Myocyte (in vitro differentiated cells): ENCODE data around the gene WNT6. TPM values are rescaled to one million over a fixed set of nuclear protein-coding genes. Genes with fewer than 3 reads are reported as not detected.
A peak's percentile ranks its signal among the peaks of the same experiment; 100 is the strongest.

Experiments
- DNase-seq: peaks from one replicate; pipeline ENCODE4 v3.0.0-alpha.2; 2012; ENCODE audit warnings: low read depth
- total RNA-seq: library from RNA; depleted of rRNA; stranded (reverse); fragments of >200 nt; gene quantifications from 2 replicates; pipeline ENCODE4 v1.2.3, GENCODE V29; 2014

The WNT6 gene
- total RNA-seq, 1 donor from 2014 or later, result 0.37 TPM

DNA sequence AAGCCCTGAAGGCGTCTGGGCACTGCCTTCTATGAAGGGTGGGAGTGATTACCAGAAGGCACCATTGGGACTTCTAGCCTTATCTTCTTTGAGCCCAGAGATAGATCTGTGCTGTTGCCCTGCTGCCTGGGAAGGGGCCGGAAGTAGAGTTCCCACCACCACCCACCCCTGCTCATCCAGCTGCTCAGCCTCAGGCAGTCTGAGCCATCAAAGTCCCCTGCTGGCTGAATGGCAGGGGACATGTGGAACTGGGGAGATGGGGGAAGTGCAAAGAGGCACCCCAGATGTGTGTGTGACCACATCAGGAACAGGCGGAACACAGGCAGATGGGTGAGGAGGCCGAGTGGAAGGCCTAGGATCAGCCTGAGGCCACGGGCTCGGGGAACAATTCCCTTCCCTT lies 17.7 kb downstream of the WNT6 start:
- peak; percentile 26 for DNase-seq

DNA sequence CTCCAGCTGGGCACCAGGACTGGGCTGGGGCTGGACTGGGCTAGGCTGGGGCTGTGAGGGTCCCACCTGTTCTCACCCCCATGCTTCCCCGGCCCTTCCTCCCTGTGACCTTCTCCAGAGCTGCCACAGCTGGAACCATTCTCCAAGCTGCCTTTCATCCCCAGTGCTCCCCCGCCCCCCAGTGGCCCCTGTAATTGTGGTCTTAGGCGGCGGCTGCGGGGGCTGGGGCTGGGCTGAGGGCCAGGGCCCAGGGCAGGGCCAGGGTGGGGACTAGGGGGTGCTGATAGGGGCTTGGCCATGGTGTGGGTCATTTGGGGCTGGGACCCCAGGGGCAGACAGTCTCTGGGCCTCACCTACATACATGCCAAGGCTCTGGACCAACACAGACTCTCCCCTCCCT lies 18.3 kb downstream of the WNT6 start:
- peak; percentile 14 for DNase-seq

DNA sequence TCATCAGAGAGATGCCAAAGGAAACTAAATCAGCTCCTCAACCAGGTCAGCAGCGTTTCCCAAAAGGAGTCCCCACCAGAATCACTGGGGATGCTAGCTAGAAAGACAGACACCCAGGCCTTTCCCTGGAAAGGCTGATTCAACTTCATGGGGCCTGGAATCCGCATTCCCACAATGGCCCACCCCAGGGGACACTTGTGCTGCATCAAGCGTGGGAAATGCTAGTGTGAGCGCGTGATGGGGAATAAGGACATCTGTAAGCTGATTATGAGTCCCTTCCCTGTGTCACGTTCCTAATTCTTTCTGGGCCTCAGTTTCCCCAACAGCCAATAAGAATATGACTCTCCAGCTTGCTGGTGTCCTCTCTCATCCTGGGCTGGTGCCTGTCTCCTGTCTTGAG lies 18.9 kb downstream of the WNT6 start:
- no peak for DNase-seq

DNA sequence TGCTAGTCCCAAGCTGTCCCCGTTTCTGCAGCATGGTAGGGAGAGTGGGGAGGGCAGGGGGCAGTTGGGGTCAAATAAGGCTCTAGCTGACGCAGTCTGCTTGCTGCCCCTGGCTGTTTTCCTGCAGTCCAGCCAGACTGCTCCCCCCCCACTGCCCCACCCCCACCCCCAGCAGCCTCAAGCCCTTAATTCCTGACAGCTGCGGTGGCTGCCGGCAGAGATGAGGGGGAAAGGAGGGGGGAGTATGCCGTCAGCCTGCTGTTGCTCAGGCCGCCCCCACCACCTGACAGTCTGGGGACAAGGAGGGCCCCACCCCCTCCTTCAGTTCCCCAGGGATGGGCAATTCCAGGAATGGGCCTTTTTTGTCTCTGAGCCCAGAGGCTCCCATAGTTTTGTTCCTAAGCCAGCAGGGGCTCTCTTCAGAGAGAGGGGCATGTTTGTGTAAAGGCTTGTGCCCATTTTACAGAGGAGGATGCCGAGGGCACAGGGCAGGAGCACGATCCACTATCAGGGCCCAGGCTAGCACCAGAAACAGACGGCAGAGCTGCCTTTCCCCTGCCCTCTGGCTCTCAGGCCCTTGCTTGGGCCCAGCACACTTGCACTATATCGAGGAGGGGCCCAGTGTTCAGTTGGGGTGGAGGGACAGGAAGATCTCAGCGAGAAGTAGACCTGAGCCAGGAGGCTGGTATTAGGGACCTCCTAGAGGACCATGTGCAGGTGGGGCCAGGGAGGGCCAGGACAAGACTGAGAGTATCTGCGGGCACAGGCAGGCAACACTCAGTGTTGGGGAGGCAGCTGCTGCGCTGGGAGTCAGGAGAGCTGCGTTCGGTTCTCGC lies 19.5 kb downstream of the WNT6 start:
- peak; percentile 85 for DNase-seq

DNA sequence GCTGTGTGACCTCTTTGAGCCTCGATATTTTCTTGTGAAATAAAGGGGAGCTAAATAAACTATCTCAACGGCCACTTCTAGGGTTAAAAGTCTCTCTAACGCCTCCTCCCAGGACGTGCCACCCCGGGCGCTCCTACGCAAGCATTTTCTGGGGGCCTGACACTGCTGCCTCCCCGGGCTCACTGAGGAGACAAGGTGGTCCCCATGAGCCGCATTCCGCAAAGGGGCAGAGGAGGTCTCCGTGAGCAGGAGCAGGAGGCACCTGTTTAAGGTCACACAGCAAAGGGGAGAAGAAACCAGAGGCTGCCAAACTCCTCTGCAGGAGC lies 20.1 kb downstream of the WNT6 start:
- DNase-seq, result no peak

DNA sequence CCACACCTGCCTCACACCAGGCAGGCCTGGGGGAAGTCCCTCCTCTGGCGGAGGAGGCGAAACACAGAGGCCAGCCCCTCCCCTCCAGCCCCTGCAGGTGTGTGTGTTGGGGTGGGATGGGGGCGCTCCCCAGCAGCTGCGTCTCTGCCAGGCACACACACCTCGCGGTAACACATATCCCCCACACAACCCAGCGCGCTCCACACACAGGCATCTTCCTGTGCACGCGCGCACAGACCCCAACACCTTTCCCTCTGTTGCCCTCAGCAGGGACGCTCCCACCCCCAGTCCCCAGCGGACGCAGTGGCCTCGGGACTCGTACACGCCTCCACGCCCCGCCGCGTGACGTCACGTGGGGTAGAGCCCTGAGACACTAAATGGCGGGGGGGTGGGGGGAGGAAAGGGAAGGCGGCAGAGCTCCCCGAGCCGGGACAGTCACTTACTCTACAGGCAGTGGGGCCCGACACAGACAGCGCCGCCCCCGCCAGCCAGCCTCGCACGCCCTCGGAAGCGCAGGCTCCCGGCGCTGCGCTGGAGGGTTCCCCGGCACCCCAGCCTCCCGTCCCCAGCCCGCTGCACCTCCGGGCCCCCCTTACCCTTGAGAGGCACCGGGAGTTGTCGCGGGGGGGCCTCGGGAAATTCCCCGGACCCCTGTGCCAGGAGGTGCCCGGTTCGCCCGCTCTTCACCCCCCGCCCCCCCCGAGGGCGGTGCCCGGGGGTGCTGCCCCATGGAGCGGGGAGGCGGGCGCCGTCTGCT lies 20.7 kb downstream of the WNT6 start, which contains the start of gene WNT10A:
Gene WNT10A, plus strand, starts transcription at position 751 of the 757 bp plus-strand sequence. CDS start 144 bp downstream, outside the sequence.
- peak; percentile 48 for DNase-seq

DNA sequence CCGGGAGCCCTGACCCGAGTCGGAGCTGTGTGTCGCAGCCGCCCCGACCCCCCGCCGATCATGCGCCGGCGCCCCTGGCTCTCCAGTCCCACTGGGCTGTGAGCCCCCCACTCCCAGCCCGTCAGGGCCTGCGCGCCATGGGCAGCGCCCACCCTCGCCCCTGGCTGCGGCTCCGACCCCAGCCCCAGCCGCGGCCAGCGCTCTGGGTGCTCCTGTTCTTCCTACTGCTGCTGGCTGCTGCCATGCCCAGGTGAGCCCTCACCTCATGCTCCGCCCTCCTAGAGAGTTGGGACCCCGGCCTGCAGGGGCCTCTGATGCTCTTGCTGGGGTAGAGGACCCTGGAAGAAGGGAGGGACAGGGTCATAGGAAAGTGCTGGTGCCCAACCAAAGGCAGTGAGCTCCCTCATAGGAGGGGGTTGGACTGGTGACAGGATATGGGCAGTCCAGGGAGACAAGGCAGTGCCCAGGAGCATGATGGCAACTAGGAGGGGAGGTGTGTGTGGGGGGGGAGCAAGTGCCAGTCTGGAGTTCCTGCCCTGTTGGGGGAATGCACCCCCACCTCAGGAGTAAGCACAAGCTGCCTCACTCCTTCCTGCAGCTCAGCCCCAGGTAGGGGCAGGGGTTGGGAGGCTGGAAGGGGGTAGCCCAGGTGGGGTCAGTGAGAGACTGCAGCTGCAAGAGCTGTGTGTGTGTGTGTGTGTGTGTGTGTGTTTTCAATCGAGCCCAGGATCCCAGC lies 21.4 kb downstream of the WNT6 start:
- no peak for DNase-seq

DNA sequence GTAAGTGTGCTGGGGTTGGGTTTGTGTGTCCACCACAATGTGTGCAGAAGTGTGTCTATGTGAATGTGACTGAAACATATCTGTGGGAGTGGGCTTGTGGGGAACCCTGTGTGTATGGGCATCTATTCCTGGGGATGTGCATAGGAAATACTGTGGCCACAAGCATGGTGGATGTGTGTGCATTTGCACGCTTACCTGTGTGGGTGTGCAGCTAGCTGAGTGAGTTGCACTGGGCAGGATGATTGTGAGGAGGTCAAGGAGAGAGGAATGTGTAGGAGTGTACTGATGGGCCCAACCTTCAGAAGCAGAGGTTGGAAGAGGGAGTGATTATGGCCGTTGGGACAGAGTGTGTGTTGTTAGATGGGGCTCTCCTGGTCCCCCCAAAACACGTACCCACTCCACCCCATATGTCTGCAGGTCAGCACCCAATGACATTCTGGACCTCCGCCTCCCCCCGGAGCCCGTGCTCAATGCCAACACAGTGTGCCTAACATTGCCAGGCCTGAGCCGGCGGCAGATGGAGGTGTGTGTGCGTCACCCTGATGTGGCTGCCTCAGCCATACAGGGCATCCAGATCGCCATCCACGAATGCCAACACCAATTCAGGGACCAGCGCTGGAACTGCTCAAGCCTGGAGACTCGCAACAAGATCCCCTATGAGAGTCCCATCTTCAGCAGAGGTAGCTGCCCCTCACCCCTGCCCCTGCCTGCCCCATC lies 22.3 kb downstream of the WNT6 start:
- DNase-seq, result no peak

DNA sequence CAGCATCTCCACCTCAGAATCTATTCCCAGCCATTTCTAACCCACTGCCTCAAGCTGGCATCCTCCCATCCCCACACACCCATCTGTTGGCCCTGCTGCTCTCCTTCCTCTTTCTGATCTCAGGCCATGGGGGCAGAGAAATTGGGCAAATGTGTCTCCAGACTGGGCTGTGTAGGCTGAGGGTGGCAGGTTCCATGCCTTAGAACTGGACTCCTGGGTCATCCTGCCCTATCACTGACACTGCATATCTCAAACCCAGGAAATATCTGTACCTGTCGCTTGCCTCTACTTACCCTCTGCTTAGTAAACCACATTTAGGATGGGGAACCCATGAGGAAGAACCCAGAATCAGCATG lies 22.8 kb downstream of the WNT6 start:
- peak; percentile 37 for DNase-seq

DNA sequence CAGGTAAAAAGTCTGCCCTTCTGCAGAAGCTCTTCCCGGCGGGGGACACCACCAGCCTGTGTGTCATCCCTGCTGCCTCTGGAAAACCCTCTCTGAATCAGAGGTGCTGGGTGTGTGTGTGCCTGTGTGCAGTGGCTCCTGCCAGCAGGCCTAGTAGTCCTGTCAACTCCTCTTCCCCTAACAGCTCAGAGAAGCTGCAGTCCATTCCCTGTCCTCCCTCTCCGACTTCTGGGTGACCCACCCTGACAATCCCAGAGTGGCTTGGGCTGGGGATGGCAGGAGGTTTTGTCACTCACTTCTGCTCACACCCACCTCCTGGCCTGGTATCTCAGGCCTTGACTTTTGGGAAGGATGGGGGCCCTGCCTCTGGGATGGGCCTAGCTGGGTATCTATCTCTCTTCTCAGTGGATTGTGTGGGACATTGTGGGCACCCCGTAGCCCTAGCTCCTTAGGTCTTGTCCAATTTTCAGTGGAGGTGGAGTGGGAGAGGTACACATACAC lies 23.3 kb downstream of the WNT6 start:
- peak; percentile 50 for DNase-seq

DNA sequence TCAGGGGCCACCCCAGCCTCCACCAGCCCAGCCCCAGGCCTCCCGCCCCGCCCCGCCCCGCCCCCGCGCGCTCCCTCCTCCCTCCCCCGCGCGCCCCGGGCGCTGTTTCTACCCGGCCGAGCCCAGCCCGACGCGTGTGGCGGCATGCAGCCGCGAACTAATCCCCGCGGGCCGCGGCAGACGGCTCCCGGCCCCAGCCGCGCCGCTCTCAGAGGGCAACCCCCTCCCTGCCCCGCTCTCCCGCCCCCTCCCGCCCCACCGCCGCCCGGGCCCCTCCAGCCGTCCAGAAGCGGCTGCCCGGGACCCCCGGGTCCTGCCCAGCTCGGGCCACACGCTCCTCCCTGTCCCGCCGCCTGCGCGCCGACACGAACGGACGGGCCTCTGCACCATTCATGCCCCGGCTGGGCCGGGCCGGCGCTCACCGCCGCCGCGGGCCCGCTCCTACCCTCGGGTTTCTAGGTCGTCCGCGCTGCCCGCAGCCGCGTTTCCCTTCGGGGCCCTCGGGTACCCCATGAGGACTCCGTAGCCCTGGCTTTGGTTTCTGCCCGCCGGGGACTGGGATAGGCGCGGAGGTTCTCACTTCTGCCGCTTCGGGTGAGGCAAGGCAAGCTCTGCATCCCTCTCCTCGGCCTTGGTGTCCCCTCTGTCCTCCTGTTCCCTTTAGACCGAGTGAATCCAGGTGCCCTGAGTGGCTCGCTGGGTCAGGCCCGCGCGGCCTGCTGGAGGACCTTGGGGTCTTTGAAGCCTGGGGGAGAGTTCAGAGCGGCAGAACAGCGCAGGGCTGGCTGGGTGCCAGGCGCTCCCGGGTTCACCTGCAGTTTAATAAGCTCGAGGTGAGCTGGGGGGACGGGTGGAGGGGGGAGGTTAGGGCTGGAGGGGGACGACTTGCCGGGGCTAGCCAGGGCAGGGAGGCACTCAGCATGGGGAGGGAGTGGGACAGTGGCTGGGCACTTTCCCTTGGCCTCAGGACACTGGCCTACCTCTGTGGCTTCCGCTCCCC lies 24.2 kb downstream of the WNT6 start:
- DNase-seq, result peak; percentile 64

DNA sequence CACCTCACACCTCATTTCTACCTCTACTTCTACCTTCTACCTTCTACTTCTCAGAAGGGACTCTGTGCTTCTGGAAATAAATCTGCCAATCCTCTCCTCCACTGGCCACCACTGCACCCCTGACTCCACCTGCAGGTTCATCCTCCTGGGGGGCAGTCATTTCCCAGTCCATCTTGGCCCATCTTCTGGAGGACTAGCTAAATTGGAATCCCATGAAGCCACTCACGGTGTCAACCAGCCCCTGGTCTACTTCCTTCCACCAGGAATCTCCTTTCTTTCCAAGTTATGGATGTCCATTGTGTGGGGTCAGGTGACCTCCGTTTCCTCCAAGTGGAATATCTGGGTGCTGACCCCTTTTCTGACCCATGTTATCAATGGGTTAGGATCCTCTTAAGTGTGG lies 24.9 kb downstream of the WNT6 start:
- no peak for DNase-seq

DNA sequence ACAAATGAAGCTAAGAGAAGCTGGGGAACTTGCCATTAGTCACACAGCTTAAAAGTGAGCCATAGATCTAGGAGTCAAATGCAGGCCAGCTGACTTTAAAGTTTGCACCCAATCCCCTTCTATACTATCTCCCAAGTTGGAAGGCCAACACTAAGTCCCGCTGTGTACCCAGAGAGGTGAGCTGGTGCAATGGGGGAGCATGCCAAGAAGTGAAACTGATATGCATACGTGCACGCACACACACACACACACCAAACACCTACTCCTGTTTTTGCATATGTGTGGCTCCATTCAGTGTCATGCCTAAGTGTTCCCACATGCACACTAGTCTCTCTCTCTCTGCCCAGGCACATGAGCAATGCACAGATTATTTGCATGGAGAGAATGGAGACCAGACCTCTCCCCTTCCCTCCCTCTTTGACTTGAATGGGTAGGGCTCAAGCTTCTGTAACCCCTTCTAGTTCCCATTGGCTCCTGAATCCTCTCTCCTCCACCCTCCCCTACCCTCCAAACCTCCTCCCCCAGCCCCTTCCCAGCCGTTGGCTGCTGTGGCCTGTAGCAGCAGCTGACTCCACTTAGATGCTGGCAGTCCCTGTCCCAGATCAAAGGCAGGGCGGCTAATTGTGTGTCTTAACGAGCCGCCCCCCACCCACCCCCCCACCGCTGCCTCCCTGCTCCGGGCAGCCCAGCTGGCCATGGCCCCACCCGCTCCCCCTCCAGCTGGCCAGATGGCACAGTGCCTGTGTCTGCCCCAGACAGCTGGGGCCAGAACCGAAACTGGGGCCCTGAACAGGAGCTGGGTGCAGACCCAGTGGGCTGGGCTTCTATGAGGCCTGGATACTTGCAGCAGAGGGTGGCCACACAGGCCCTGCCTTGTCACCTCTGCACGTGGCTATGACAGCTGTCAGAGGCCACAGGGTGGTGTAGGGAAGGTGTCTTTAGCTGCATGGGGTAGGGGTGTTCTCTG lies 26.7 kb downstream of the WNT6 start:
- DNase-seq, result peak; percentile 93

DNA sequence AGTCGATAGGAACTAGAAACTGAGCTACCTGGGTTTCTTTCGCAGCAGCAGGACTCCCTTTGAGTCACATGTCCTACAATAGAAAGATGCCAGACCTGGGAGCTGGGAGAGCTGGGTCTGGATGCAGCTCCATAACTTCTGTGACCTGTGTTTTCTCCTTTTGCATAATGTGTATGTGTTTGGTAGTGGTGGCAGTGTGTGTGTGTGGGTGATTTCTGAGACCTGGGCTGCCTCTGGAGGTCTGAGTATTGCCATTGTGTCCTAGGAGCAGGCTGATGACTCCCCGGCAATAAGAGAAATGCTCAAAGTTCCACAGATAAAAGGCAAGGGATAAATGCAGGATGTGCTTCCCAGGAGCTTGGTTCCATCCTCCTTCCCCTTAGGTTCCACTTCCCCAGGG lies 27.5 kb downstream of the WNT6 start:
- DNase-seq, result no peak

DNA sequence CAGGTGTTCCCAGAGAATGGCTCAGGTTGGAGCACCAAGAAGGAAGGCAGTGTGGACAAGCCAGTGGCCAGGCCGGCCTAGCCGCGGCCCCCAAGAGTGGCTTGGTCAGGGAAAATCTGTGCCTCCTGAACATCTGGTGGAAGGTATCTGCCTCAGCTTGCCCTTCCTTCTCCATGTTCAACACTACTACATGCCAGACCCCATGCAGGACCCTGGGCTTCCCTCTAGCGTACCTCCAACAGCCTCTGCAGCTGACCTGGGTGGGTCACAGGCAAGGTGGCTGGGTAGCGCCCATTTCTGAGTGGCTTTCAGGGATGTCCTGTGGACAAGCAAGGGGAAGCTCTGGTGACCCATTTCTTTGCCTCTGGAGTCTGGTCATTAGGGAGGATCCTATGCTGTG lies 28.7 kb downstream of the WNT6 start:
- no peak for DNase-seq

DNA sequence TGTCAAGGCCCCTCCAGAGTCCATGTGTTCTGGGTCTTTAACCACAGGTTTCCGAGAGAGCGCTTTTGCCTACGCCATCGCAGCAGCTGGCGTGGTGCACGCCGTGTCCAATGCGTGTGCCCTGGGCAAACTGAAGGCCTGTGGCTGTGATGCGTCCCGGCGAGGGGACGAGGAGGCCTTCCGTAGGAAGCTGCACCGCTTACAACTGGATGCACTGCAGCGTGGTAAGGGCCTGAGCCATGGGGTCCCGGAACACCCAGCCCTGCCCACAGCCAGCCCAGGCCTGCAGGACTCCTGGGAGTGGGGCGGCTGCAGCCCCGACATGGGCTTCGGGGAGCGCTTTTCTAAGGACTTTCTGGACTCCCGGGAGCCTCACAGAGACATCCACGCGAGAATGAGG lies 30.3 kb downstream of the WNT6 start:
- DNase-seq, result no peak

DNA sequence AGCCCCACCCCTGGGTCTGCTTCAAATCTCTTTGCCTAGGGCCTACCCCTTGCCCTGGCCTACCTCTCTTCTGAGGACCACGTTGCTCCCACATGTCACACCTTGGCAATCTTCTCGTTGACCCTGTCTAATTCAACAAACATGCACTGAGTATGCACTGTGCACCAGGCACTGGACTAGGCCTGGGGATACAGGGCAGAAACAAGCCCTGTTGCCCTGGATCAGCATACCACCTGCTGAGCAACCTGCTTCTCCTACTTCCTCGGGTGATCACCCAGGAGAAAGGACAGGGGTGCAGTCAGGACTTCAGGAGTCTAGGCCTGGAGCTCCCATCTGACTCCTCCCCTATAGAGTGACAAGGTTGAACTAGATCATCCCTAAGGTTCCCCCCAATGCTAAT lies 30.8 kb downstream of the WNT6 start:
- DNase-seq, result no peak

DNA sequence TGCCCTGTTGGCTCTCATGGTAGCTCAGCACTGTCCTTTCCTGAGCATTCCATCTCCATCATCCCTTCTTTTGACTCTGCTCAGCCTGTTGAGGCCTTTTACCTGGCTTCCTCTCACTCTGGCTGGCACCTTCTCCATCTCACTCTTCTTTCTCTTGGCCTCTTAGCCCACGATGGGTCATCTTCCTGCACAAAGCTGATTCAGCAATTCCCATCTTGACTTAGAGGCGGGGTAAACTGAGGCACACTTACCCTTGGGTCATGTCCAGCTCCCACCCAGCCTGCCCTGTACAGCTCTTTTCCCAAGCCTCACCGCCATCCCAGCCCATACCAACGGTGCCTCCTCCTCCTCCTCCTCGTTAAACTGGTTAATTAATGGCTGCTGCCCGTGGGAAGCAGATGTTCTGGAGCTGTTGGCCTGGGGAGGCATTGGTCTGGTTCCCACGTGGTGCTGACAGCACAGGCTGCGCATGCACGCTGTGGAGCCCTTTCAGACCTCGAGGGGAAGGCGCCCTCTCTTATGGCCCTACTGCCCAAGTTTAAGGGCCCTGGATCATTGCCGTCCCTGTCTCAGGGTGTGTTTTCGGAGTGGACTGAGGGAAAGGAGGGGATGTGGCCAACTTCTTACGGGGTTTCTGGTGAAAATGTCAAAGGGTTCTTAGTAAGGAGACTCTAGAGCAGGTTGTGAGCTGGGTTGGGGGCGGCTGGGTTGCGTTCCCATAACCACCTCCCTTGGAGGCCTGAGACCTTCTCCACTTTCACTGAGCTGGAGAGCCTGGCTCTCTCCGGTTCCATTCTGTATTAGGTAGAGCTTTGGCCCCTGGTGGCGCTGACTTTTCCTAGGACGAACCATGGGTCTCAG lies 31.9 kb downstream of the WNT6 start:
- DNase-seq, result no peak
